RPMI8226 (cell line): ENCODE measurements around the gene CTNNA2.

ENCODE experiments used
- DNase-seq: peaks from one replicate; pipeline ENCODE4 v3.0.0-alpha.2; 2015

CTNNA2 gene

GRCh38 chr2:79941179-79941578 is 428.3 kb downstream of the CTNNA2 start:
- no peak for DNase-seq

DNA sequence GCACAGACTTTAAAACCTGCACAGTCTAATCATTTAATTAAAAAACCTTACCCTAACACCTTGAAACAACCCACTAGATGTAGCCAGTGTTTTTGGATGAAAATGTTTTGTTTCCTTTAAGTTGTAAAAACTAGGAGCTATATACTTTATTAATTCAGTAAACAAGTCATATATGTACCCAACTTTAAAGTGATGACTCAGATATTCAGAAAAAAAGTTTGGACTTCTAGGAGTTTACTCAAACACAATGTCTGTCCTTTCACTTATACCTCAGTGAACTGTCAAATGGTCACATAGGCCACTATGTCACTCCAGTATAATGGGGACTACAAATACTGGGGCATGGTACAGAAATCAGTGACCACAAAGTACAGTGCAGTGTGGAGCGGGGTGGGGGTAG is 431.4 kb downstream of the CTNNA2 start:
- DNase-seq: no peak

DNA sequence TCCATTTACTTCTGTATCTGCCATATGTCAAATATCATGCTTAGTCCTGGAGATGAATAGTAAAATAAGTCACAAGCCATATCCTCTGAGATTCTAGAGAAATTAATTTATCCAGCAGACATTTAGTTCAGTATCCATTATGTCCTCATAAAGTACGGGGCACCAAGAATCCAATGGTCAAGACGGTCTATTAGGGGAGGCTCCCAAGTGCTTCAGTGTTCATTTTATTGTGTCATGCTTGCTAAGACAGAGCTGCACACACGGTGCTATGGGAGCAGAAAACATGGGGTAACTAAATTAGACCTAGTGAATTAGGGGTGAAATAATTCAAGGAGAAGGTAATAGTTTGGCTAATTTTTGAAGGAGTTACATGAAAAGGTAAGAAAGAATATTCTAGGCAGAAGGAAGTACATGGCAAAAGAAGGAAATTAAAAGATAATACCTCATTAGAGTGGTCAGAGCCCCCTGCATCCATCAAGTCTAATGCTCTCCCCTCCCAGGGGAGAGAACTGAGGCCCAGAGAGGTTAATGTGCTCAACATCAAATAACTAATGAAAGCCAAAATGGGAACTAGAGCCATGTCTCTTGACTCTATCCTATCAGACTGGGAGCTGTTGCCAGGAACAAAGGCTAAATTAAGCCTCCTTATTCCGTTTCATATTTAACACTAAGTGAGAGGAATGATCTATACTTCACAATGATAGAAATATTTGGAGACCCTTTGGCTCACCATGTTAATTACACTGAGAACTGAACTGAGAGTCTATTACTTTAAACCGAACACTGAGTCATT is 433.0 kb downstream of the CTNNA2 start:
- DNase-seq: no peak

DNA sequence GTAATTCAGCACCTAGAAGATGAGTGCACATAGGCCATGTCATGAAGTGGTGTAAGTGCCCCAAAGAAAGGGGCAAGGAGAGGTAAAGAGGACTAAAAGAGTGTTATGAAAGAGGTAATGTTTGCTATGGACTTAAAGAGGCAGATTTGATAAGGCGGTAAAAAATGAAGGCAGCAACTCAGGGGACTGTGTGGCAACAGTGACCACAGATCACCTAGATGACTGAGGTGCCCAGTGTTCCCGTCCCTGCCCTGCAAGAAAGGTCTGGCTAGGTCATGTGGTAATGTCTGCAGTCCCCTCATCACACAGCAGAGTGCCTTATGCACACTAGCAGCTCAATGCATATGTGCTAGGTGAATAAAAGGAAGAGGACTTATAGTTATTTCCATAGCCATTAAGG is 434.9 kb downstream of the CTNNA2 start:
- no peak for DNase-seq

- DNase-seq: no peak
These were observed 437.7 kb downstream of the CTNNA2 start for GRCh38 chr2:79950526-79950925.

- DNase-seq: no peak
These were observed 439.8 kb downstream of the CTNNA2 start for GRCh38 chr2:79952616-79953015.

DNA sequence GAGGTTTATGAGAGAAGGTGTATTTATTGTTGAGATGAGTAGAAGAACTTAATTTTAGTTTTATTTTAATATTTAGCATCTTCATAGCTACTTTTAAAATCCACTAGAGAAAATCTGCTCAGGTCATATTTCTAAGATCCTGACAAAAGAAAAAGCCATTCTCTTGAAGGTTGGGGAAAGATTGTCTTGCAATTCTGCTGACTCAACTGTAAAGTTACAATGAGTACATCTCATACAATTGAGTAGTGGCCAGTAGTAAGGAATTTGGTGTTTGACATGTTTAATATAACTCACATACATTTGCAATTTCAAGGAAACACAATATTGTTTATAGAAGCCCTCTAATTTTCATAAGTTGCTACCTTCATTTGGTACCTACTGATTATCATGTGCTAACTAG is 447.2 kb downstream of the CTNNA2 start:
- DNase-seq: no peak

DNA sequence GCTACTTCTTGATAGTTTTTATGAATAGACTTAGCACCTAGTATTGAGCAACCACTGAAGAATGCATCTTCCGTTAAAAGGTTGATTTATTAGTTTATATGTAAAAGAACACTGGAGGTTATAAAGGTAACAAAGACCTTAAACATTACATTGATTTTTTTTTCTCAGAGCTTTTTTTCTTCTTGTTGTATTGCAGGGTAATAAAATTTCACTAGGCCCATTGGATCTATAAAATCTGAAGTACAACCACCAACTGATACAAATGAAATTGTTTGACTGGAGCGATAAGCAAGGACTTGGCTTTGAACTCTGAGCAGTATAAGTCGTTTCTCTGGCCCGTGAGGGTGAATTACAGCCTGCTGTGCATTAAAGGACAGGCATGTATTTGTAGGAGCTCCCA is 447.7 kb downstream of the CTNNA2 start:
- no peak for DNase-seq

DNA sequence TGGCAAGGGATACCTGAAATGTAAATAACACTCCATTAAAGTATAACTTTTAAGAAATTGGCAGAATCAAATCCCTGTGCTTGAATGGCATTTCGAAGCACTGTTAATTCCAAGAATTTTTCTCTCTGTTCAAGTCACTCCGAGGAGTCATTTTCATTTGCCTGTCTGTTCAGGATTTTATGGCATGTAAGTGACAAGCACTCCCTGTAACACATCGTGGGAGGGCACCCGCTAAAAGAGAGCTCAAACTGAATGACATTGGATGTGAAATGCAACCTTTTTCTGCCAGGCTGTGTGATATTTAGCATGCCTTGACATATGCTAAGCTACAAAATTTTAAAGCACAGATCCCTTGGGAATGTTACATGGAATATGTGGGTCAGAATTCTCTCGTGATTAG is 452.1 kb downstream of the CTNNA2 start:
- DNase-seq: no peak

GRCh38 chr2:79966369-79966768 is 453.5 kb downstream of the CTNNA2 start:
- no peak for DNase-seq

GRCh38 chr2:79966882-79967281 is 454.0 kb downstream of the CTNNA2 start:
- DNase-seq: no peak

GRCh38 chr2:79971807-79972206 is 459.0 kb downstream of the CTNNA2 start:
- no peak for DNase-seq

DNA sequence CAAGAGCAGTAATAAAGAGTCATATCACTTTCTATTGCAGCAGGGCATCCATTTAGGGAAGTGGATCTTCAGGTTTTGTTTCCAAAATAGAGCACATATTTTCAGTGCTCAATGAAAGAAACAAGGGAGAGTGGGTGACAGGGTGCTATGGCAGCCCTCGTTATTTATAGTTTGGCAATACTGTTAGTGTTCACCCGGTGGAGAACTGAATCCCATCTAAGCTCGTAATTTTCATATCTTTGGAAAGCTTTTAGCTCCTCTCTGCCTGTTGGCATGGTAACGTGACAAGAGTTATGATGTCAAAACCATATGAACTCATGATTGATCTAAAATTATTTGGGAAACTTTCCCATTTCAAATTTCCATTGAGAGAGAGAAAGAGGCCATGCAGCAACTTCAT is 459.8 kb downstream of the CTNNA2 start:
- DNase-seq: no peak

DNA sequence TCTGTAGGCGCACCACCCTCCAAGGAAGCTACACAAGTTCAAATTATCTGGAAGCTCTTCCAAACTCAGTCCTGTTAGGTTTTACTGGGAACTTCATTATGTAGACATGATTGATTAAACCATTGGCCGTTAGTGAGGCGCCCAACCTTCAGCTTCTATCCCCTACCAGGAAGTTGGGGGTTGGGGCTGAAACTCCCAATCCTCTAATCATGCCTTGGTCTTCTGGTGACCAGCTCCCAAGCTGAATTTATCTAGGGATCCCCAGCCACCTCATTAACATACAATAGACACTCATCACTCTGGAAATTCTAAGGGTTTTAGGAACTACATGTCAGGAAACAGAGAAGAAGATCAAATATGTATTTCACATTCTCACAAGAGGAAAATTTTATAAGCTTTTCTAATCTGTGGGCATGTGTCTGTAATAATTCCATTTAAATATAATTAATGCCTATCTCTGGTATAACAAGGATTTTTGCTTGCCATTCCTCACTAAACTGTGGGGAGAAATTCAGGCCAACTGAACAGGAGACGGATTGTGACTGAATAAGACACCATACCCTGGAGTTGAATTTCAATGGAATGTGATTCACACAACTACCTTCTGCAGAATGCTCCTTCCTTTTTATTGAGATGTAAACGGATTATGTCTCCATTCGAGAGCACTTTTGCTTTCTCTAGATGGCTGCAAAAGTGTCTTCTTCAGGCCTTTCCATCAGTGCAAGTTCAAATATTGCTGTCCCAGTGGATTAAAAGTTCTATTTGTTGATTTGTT is 463.1 kb downstream of the CTNNA2 start:
- DNase-seq: no peak

DNA sequence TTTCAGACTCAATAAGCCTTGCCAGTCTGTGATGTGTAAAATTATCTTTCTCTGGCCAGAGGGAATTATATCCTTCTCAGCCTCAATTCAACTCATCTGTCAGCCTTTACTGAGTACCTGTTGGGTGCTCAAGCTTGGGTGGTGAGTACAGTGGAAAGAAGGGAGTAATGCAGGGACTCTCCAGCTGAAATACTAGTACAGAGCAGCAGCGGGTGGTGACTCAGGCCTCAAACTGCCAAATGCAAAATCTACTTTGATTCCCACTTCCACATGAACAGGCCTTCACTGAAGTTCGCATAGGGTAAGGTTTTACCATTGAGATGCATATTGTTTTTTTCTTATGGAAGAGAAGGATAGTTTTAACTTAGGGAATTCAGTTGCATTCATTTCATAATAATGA is 464.9 kb downstream of the CTNNA2 start:
- DNase-seq: no peak

GRCh38 chr2:79980116-79980515 is 467.3 kb downstream of the CTNNA2 start:
- no peak for DNase-seq

- DNase-seq: no peak
These were observed 468.0 kb downstream of the CTNNA2 start for GRCh38 chr2:79980816-79981215.

DNA sequence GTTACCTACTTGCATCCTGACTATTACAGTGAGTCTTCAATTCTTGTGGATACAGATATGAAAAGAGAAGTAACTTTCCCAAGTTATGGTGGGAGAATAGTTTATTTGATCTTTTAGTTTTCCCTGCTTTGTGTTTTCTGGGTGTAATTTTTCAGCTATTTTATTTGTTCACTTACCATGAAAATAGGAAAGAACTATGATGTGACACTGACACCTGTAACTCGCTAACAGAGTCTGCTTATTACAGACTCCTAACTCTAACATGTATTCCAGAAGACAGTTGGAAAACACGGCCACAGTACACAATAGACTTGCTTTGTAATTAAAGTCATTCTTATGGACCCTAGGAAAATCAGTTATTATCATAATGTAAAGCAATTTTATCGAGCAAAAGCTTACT is 468.5 kb downstream of the CTNNA2 start:
- no peak for DNase-seq

DNA sequence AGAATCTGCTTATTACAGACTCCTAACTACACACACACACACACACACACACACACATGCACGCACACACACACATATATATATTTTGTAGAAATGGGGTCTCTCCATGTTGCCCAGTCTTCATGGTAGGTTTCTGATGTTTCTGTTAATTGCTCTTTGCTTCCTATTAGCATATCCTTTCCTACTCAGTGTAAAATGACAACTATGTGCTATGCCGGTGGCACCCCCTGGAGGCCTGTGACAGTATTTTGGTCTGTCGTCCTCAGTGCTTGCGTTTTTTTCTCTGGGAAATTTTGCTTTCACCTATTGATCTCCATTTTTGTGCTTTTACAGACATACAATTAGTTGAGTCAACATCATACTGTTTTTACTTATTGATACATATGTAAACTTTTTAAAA is 469.6 kb downstream of the CTNNA2 start:
- peak; percentile 25 for DNase-seq

DNA sequence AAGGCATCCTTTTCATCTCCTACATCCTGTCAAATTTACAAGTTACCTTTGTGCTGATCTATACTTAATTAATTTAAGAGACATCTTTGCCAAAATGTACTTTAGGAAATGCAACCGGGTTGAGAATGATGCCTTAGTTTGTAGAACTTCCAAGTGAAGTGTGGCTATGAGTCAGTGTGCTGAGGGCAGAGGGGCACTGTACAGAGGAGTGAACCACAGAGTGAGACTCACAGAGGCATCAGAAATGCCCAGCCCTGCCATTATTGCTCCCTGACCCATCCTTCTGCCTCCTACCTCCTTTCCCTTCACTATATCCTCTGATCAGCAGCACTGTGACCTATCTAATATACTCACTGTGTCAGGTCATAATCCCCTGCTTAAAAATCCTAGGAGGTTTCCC is 471.6 kb downstream of the CTNNA2 start:
- DNase-seq: no peak

GRCh38 chr2:79985145-79985544 is 472.3 kb downstream of the CTNNA2 start:
- no peak for DNase-seq

GRCh38 chr2:79985571-79985970 is 472.7 kb downstream of the CTNNA2 start:
- no peak for DNase-seq

- no peak for DNase-seq
These were observed 480.3 kb downstream of the CTNNA2 start for GRCh38 chr2:79993144-79993543.

DNA sequence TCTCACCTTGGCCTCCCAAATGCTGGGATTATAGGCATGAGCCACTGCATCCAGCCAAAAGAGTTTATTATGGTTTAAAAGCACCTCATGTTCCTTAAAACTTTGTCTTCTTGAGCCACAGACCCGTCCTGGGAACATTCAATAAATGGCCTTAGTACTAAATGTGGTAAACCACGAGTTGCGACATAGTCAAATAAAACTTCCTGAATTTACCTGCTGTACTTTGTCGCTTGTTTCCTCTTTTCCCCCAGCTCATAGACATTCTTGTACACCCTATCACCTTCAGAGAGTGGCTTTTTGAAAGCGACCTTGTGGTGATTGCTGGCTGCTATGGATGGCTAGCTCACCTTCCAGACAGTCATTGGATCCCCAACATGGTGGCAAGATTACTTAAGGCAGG is 481.3 kb downstream of the CTNNA2 start:
- DNase-seq: no peak

DNA sequence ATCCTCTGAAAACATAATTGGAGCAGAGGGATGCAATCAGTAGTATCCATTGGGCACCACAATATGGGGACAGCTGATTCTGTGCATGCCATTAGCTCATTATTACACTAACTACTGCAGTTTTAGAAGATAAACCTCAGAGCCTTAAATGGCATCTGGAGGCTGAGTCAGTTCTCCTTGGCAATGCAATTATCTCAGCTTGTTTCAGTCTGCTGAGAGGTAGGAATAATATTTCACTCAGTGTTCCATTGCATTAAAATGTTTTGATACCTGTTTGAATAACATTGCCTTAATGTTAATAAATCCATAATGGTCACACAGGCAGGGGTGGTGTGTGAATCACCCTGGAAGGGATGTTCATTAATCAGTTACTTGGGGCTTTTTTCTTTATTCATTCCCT is 482.1 kb downstream of the CTNNA2 start:
- DNase-seq: no peak
